WTC11 (cell line): ENCODE measurements around the gene TRABD.

Experiments used
- GRHL2 ChIP-seq: fragments of 250-450 bp; sonication (Bioruptor Pico); IDR thresholded peaks from 2 replicates; pipeline ENCODE4 v1.8.0; 2022; ENCODE audit warnings: mild to moderate bottlenecking, moderate library complexity; ENCODE audit not compliant: insufficient replicate concordance, severe bottlenecking
- JUN ChIP-seq: sonication (generic); formaldehyde crosslinking; IDR thresholded peaks from 2 replicates; pipeline ENCODE4 v1.8.0; 2023; ENCODE audit warnings: mild to moderate bottlenecking, missing genetic modification reagents
- KAT7 ChIP-seq: sonication (generic); formaldehyde crosslinking; IDR thresholded peaks from 2 replicates; pipeline ENCODE4 v1.8.1; 2023; ENCODE audit warnings: missing genetic modification reagents, mild to moderate bottlenecking, borderline replicate concordance
- NR2C2 ChIP-seq: sonication (generic); formaldehyde crosslinking; IDR thresholded peaks from 2 replicates; pipeline ENCODE4 v1.8.0; 2022; ENCODE audit warnings: mild to moderate bottlenecking, missing genetic modification reagents
- TEAD4 ChIP-seq: sonication (generic); formaldehyde crosslinking; IDR thresholded peaks from 2 replicates; pipeline ENCODE4 v1.8.0; 2022; ENCODE audit warnings: mild to moderate bottlenecking, missing genetic modification reagents
- TF ChIP-seq, protein P1 (sequence below): fragments of 200-600 bp; IDR thresholded peaks from 2 replicates; pipeline ENCODE4 v1.8.0; 2022; ENCODE audit warnings: antibody characterized with exemption
- TF ChIP-seq, protein P2 (sequence below): sonication (generic); formaldehyde crosslinking; IDR thresholded peaks from 2 replicates; pipeline ENCODE4 v1.8.1; 2023; ENCODE audit warnings: mild to moderate bottlenecking, missing genetic modification reagents, moderate library complexity

GRCh38 chr22:50173983-50174355 lies 11.7 kb upstream of the TRABD start:
- TF ChIP-seq, protein P1, sequence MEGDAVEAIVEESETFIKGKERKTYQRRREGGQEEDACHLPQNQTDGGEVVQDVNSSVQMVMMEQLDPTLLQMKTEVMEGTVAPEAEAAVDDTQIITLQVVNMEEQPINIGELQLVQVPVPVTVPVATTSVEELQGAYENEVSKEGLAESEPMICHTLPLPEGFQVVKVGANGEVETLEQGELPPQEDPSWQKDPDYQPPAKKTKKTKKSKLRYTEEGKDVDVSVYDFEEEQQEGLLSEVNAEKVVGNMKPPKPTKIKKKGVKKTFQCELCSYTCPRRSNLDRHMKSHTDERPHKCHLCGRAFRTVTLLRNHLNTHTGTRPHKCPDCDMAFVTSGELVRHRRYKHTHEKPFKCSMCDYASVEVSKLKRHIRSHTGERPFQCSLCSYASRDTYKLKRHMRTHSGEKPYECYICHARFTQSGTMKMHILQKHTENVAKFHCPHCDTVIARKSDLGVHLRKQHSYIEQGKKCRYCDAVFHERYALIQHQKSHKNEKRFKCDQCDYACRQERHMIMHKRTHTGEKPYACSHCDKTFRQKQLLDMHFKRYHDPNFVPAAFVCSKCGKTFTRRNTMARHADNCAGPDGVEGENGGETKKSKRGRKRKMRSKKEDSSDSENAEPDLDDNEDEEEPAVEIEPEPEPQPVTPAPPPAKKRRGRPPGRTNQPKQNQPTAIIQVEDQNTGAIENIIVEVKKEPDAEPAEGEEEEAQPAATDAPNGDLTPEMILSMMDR: no peak
- TF ChIP-seq KAT7 (CRISPR knock-in tag) (no peak), TEAD4 (no peak), JUN (CRISPR knock-in tag) (no peak), GRHL2 (CRISPR knock-in tag) (no peak), NR2C2 (no peak)
- TF ChIP-seq, protein P2, sequence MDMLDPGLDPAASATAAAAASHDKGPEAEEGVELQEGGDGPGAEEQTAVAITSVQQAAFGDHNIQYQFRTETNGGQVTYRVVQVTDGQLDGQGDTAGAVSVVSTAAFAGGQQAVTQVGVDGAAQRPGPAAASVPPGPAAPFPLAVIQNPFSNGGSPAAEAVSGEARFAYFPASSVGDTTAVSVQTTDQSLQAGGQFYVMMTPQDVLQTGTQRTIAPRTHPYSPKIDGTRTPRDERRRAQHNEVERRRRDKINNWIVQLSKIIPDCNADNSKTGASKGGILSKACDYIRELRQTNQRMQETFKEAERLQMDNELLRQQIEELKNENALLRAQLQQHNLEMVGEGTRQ (CRISPR knock-in tag): no peak
